ENCODE measurements around the gene DIPK1C. TPM values are rescaled to one million over a fixed set of nuclear protein-coding genes. Genes with fewer than 3 reads are reported as not detected.

Gene DIPK1C
- total RNA-seq, 1 experiment from 2014 or later: 0.26 TPM

DNA sequence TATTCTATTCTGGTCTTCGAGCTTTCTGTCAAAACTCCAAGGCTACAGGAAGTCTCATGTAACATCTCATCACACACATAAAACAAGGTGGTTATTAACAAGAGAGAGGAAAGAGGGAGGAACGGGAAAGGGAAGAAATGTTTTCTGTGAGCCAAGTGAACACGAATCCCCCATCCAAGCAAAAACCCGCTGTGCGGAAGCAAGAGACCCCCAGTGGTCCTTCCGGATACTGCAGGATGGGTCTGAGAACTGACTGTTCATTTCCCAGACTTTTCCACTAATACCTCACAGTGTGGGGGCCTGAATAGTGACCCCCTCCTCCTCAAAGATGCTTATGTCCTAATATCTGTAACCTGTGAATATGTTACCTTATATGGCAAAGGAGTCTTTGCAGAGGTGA, 19.0 kb upstream of the DIPK1C start:
- no peak for TF ChIP-seq TCF7L2 (IDR thresholded peaks at IDR 0.05; ENCODE audit: low read depth, low read length)
- TF ChIP-seq, protein P1, sequence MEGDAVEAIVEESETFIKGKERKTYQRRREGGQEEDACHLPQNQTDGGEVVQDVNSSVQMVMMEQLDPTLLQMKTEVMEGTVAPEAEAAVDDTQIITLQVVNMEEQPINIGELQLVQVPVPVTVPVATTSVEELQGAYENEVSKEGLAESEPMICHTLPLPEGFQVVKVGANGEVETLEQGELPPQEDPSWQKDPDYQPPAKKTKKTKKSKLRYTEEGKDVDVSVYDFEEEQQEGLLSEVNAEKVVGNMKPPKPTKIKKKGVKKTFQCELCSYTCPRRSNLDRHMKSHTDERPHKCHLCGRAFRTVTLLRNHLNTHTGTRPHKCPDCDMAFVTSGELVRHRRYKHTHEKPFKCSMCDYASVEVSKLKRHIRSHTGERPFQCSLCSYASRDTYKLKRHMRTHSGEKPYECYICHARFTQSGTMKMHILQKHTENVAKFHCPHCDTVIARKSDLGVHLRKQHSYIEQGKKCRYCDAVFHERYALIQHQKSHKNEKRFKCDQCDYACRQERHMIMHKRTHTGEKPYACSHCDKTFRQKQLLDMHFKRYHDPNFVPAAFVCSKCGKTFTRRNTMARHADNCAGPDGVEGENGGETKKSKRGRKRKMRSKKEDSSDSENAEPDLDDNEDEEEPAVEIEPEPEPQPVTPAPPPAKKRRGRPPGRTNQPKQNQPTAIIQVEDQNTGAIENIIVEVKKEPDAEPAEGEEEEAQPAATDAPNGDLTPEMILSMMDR (IDR thresholded peaks at IDR 0.05): peak; percentile 83
- ATAC-seq (0 out of 2 replicates have a peak, but pooled peaks have one; percentile 58), DNase-seq (ENCODE audit: low read depth, low spot score) (no peak)
- in situ Hi-C loops (cut with HindIII; ENCODE audit: low pct_unique_long_range_greater_than_20kb, low sequenced_read_pairs) (no loop called here), intact Hi-C loops (cut with micrococcal nuclease; ENCODE audit: unreplicated experiment) (loop anchor here (5.0 kb wide), 1 partner anchor 59 kb away; no protein-coding TSS in a partner anchor)
- Histone ChIP-seq H3K4me1 (ENCODE audit: control insufficient read depth, insufficient read depth, low read length) (no peaks in the 10 kb centered on the region), H3K9me3 (ENCODE audit: control insufficient read depth, insufficient read depth, low read depth, low read length) (no peaks in the 10 kb centered on the region), H3K36me3 (ENCODE audit: control insufficient read depth, insufficient read depth, low read length) (no peaks in the 10 kb centered on the region), H3K27me3 (ENCODE audit: control insufficient read depth, insufficient read depth, low read length) (no peaks in the 10 kb centered on the region), H3K27ac (ENCODE audit: low read length) (no peak overlapping the region), H3K4me3 (ENCODE audit: low read depth in 2 of 2, low read length in 2 of 2) (no peak overlapping the region)
- no TSS peak for BruUV-seq (replicated peaks)
- ChIA-PET POLR2A (no interaction called here), CTCF (no interaction called here)

DNA sequence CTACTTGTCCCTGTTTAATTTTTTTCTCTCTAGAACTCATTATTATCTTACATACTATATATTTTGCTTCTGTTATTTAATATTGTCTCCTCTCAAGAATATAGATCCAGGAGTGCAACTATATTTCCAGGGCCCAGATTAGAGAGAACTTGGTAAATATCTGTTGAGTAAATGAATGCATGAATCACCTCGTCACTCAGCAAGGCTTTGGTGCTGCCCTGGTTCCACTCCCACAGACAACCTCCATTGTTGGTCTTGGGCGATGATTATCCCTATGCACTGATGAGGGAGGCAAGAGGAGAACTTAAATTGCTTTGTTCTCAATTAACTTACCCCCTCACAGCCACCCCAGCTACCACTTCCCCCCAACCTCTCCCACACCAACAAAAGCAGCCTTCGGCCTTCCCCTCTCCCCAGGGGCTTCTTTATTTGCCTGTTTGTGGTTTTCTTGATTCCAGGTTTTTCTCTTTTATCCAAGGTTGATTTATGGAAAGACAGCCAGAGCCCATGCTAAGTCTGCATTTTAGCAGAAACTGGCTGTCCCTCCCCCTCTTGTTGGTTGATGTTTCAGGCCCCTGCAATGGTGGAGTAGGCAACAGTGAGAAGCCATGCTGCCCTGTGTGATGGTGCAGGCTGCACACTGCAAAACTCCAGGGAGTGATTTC, 17.0 kb upstream of the DIPK1C start:
- ChIA-PET CTCF (no interaction called here), POLR2A (no interaction called here)
- intact Hi-C loops (cut with micrococcal nuclease; ENCODE audit: unreplicated experiment): no loop called here
- Histone ChIP-seq H3K9me3 (ENCODE audit: control insufficient read depth, insufficient read depth, low read depth, low read length) (peaks cover 10% of the 10 kb centered on the region), H3K27ac (ENCODE audit: low read length) (no peak overlapping the region), H3K4me1 (ENCODE audit: control insufficient read depth, insufficient read depth, low read length) (no peaks in the 10 kb centered on the region), H3K27me3 (ENCODE audit: control insufficient read depth, insufficient read depth, low read length) (no peaks in the 10 kb centered on the region), H3K4me3 (ENCODE audit: low read depth in 2 of 2, low read length in 2 of 2) (no peak overlapping the region), H3K36me3 (ENCODE audit: control insufficient read depth, insufficient read depth, low read length) (no peaks in the 10 kb centered on the region)
- BruUV-seq (replicated peaks): no TSS peak
- DNase-seq (ENCODE audit: low read depth, low spot score) (no peak), ATAC-seq (no peak)
- in situ Hi-C loops (cut with HindIII; ENCODE audit: low pct_unique_long_range_greater_than_20kb, low sequenced_read_pairs): no loop called here
- no peak for TF ChIP-seq POLR2AphosphoS5 (IDR thresholded peaks at IDR 0.05; ENCODE audit: low read depth, low read length)

DNA sequence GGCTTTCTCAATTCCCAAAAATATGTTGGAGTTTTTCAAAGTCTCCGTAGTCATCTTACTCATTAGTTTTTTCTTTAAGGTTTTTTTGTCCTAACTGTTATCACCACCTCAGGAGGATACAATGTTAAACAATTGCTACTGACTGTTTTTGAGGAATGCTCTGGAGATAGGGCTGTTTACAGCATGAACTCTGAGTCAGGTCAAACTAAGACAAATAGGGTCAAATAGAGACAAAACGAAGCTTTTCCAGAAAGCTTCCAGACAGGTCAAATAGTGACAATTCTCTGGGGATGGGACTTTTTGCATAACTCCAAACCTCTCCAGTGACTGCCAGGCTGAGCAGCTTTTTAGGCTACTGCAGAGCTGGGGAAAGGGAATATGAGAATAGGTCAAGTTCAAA, 15.2 kb upstream of the DIPK1C start:
- H3K36me3 ChIP-seq (ENCODE audit: control insufficient read depth, insufficient read depth, low read length): no peaks in the 10 kb centered on the region
- peaks cover 9% of the 10 kb centered on the region for H3K4me1 ChIP-seq (ENCODE audit: control insufficient read depth, insufficient read depth, low read length)
- ChIA-PET CTCF (no interaction called here), POLR2A (no interaction called here)
- DNase-seq (ENCODE audit: low read depth, low spot score): no peak
- H3K4me3 ChIP-seq (ENCODE audit: low read depth in 2 of 2, low read length in 2 of 2): no peak overlapping the region
- in situ Hi-C loops (cut with HindIII; ENCODE audit: low pct_unique_long_range_greater_than_20kb, low sequenced_read_pairs): no loop called here
- H3K27me3 ChIP-seq (ENCODE audit: control insufficient read depth, insufficient read depth, low read length): no peaks in the 10 kb centered on the region
- no peak for ATAC-seq
- no TSS peak for BruUV-seq (replicated peaks)
- intact Hi-C loops (cut with micrococcal nuclease; ENCODE audit: unreplicated experiment): no loop called here
- no peak overlapping the region for H3K27ac ChIP-seq (ENCODE audit: low read length)
- TF ChIP-seq SIN3A (IDR thresholded peaks at IDR 0.05; ENCODE audit: borderline replicate concordance, insufficient read depth, low read depth, low read length) (no peak), POLR2AphosphoS5 (IDR thresholded peaks at IDR 0.05; ENCODE audit: low read depth, low read length) (no peak), TCF7L2 (IDR thresholded peaks at IDR 0.05; ENCODE audit: low read depth, low read length) (no peak)
- TF ChIP-seq, protein P1 (IDR thresholded peaks at IDR 0.05): no peak
- TF ChIP-seq, protein P2, sequence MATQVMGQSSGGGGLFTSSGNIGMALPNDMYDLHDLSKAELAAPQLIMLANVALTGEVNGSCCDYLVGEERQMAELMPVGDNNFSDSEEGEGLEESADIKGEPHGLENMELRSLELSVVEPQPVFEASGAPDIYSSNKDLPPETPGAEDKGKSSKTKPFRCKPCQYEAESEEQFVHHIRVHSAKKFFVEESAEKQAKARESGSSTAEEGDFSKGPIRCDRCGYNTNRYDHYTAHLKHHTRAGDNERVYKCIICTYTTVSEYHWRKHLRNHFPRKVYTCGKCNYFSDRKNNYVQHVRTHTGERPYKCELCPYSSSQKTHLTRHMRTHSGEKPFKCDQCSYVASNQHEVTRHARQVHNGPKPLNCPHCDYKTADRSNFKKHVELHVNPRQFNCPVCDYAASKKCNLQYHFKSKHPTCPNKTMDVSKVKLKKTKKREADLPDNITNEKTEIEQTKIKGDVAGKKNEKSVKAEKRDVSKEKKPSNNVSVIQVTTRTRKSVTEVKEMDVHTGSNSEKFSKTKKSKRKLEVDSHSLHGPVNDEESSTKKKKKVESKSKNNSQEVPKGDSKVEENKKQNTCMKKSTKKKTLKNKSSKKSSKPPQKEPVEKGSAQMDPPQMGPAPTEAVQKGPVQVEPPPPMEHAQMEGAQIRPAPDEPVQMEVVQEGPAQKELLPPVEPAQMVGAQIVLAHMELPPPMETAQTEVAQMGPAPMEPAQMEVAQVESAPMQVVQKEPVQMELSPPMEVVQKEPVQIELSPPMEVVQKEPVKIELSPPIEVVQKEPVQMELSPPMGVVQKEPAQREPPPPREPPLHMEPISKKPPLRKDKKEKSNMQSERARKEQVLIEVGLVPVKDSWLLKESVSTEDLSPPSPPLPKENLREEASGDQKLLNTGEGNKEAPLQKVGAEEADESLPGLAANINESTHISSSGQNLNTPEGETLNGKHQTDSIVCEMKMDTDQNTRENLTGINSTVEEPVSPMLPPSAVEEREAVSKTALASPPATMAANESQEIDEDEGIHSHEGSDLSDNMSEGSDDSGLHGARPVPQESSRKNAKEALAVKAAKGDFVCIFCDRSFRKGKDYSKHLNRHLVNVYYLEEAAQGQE (IDR thresholded peaks at IDR 0.05; ENCODE audit: insufficient read depth in 1 of 2, low read depth in 2 of 2, low read length in 1 of 2): no peak
- peaks cover 10% of the 10 kb centered on the region for H3K9me3 ChIP-seq (ENCODE audit: control insufficient read depth, insufficient read depth, low read depth, low read length)

Measured in Panc1 (cell line).